PC-9 (cell line): Measurements from ENCODE around the gene HSF5. TPM values are rescaled to one million over a fixed set of nuclear protein-coding genes. Genes with fewer than 3 reads are reported as not detected.

Source experiments
- BruUV-seq: library from RNA; stranded (reverse); fragments of 400-500 nt; replicated peaks from 2 replicates; lab custom pipeline; 2021; lab: Mats Ljungman, UMichigan
- CTCF ChIA-PET: fragments of 300-600 bp; sonication (Branson Sonifier 250); formaldehyde crosslinking; loops from one replicate; lab custom pipeline; 2022; ENCODE audit warnings: antibody characterized with exemption; lab: Charles Lee
- POLR2A ChIA-PET: fragments of 300-600 bp; sonication (Branson Sonifier 250); formaldehyde crosslinking; loops from one replicate; lab custom pipeline; 2022; ENCODE audit warnings: antibody characterized with exemption; ENCODE audit not compliant: unreplicated experiment; lab: Charles Lee
- DNase-seq, 2 experiments: peaks; one replicate each; pipeline versions ENCODE4 v3.0.0 to v3.0.0-alpha.2; 2015 to 2022; ENCODE audit warnings: mixed read lengths in 1 of 2
- H2AFZ ChIP-seq: fragments of 200-600 bp; sonication (generic); 2 replicates; pipeline ENCODE4 v1.8.1; 2017; ENCODE audit warnings: antibody characterized with exemption
- H3F3A ChIP-seq: fragments of 200-600 bp; sonication (generic); 2 replicates; pipeline ENCODE4 v1.8.1; 2017; ENCODE audit warnings: antibody characterized with exemption, mild to moderate bottlenecking, low read depth; ENCODE audit not compliant: insufficient read depth
- H3K27ac ChIP-seq: fragments of 200-600 bp; sonication (generic); 2 replicates; pipeline ENCODE4 v1.6.1; 2016; ENCODE audit warnings: mixed run types
- H3K27me3 ChIP-seq: fragments of 200-600 bp; sonication (generic); 2 replicates; pipeline ENCODE4 v1.6.1; 2016; ENCODE audit warnings: low read depth, mixed run types; ENCODE audit not compliant: insufficient read depth
- H3K36me3 ChIP-seq: fragments of 200-600 bp; sonication (generic); 2 replicates; pipeline ENCODE4 v1.6.1; 2016; ENCODE audit warnings: low read depth, mixed run types
- H3K4me1 ChIP-seq: fragments of 200-600 bp; sonication (generic); replicated peaks from 2 replicates; pipeline ENCODE4 v1.6.1; 2016; ENCODE audit warnings: mixed run types; ENCODE audit not compliant: insufficient read depth
- H3K4me2 ChIP-seq: fragments of 200-600 bp; sonication (generic); 2 replicates; pipeline ENCODE4 v1.6.1; 2017; ENCODE audit warnings: mixed run types
- H3K4me3 ChIP-seq: fragments of 200-600 bp; sonication (generic); 2 replicates; pipeline ENCODE4 v1.6.1; 2016; ENCODE audit warnings: mixed run types
- H3K79me2 ChIP-seq: fragments of 200-600 bp; sonication (generic); 2 replicates; pipeline ENCODE4 v1.6.1; 2017; ENCODE audit warnings: low read depth, mixed run types
- H3K9me2 ChIP-seq: fragments of 200-600 bp; sonication (generic); 2 replicates; pipeline ENCODE4 v1.8.1; 2017; ENCODE audit warnings: mild to moderate bottlenecking; ENCODE audit not compliant: insufficient read depth
- H3K9me3 ChIP-seq: fragments of 200-600 bp; sonication (generic); 2 replicates; pipeline ENCODE4 v1.8.1; 2016; ENCODE audit warnings: low read depth; ENCODE audit not compliant: insufficient read depth
- H4K20me1 ChIP-seq: fragments of 200-600 bp; sonication (generic); 2 replicates; pipeline ENCODE4 v1.8.1; 2017; ENCODE audit not compliant: insufficient read depth
- EZH2 ChIP-seq: fragments of 200-600 bp; sonication (generic); IDR thresholded peaks from 2 replicates; pipeline ENCODE4 v1.8.0; 2017; ENCODE audit warnings: antibody characterized with exemption, low read depth
- intact Hi-C: fragments of 100-400 bp; cut with micrococcal nuclease; formaldehyde crosslinking; loops from one replicate; pipeline ENCODE4 v1.10.0; 2022; ENCODE audit not compliant: unreplicated experiment
- total RNA-seq: library from RNA; stranded (reverse); gene quantifications from 2 replicates; pipeline ENCODE4 v1.2.3, GENCODE V29; 2021
- TF ChIP-seq, protein P1 (sequence below): fragments of 200-600 bp; sonication (generic); conservative IDR thresholded peaks from 2 replicates; pipeline ENCODE4 v1.6.1; 2017; ENCODE audit warnings: mixed run types, antibody characterized with exemption, mild to moderate bottlenecking, moderate library complexity

HSF5 gene
- total RNA-seq, 1 experiment from 2014 or later: not detected

DNA sequence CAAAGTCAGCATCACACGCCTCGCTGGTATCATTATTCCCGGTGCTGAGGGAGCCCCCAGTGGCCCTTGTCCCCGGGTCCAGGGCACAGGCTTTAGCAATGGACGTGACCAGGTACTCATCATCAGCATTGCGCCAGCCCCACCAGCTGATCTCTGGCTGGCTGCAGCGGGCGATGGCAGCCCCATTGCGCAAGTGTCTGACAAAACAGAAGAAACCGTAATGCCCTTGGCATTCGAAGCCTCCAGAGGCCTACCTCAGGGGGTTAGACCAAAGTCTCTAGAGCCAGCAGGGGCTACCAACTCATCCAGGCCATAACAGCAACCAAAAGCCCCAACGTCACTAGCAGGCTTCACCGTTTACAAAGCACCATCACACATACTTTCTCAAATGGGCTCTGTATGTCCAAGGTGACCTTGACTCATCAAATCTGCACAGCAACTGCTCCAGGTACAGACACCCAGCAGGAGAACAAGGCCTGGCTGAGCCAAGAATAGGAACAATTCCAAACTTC lies 19.0 kb upstream of the HSF5 start:
- H3K9me3 ChIP-seq: no peaks in the 10 kb centered on the region
- H3K4me3 ChIP-seq: no peak overlapping the region
- H3K27ac ChIP-seq: no peak overlapping the region
- TF ChIP-seq EZH2: no peak
- TF ChIP-seq, protein P1, sequence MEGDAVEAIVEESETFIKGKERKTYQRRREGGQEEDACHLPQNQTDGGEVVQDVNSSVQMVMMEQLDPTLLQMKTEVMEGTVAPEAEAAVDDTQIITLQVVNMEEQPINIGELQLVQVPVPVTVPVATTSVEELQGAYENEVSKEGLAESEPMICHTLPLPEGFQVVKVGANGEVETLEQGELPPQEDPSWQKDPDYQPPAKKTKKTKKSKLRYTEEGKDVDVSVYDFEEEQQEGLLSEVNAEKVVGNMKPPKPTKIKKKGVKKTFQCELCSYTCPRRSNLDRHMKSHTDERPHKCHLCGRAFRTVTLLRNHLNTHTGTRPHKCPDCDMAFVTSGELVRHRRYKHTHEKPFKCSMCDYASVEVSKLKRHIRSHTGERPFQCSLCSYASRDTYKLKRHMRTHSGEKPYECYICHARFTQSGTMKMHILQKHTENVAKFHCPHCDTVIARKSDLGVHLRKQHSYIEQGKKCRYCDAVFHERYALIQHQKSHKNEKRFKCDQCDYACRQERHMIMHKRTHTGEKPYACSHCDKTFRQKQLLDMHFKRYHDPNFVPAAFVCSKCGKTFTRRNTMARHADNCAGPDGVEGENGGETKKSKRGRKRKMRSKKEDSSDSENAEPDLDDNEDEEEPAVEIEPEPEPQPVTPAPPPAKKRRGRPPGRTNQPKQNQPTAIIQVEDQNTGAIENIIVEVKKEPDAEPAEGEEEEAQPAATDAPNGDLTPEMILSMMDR: no peak
- no peaks in the 10 kb centered on the region for H3K9me2 ChIP-seq
- no peak overlapping the region for H3K4me2 ChIP-seq
- peak in 1 of 2 experiments; percentile 12 for DNase-seq
- ChIA-PET CTCF (no interaction called here), POLR2A (no interaction called here)
- no peaks in the 10 kb centered on the region for H4K20me1 ChIP-seq
- H3K79me2 ChIP-seq: no peaks in the 10 kb centered on the region
- intact Hi-C loops: no loop called here
- H3K36me3 ChIP-seq: 0 out of 2 replicates have a peak, but pooled peaks cover 12% of the 10 kb centered on the region
- no TSS peak for BruUV-seq
- H3F3A ChIP-seq: no peaks in the 10 kb centered on the region
- H2AFZ ChIP-seq: no peak overlapping the region
- H3K4me1 ChIP-seq: no peaks in the 10 kb centered on the region
- no peaks in the 10 kb centered on the region for H3K27me3 ChIP-seq

DNA sequence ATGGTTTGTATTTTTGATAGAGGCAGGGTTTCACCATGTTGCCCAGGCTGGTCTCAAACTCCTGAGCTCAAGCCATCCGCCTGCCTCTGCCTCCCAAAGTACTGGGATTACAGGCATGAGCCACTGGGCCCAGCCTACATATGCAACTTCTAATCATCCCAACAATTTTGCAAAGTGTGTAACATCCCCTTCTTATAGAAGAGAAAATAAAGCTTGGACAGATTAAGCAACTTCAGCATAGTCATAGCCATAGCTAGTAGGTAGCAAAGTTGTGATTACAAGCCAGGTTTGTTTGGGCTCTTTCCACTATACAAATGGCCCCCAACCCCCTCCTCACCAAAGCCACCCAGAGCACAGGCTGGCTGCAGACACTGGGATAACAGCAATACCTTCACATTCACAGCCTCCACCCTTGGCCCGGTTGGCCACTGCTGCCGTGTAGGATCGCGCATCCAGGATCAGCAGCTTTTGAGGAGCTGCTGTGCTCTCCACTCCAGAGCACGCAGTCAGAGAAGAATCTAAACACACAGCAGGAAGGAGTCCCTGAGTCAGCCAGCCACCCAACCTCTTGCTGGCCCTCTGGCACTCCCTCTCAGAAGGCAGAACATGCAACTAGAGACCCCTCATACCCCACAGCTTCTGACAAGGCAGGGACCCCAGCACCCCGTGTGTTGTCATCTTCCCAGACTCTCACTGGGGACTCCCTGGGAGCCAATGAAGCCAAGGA lies 18.3 kb upstream of the HSF5 start:
- Histone ChIP-seq H3K9me3 (no peaks in the 10 kb centered on the region), H3K4me3 (no peak overlapping the region), H3K79me2 (no peaks in the 10 kb centered on the region), H3K9me2 (no peaks in the 10 kb centered on the region), H4K20me1 (no peaks in the 10 kb centered on the region), H3K27me3 (no peaks in the 10 kb centered on the region), H3K36me3 (0 out of 2 replicates have a peak, but pooled peaks cover 10% of the 10 kb centered on the region), H3K4me2 (no peak overlapping the region), H3K4me1 (no peaks in the 10 kb centered on the region), H3K27ac (no peak overlapping the region), H2AFZ (no peak overlapping the region), H3F3A (no peaks in the 10 kb centered on the region)
- CTCF ChIA-PET: no interaction called here
- no TSS peak for BruUV-seq
- intact Hi-C loops: no loop called here
- TF ChIP-seq, protein P1: no peak
- TF ChIP-seq EZH2: no peak
- no peak for DNase-seq
- POLR2A ChIA-PET: no interaction called here

DNA sequence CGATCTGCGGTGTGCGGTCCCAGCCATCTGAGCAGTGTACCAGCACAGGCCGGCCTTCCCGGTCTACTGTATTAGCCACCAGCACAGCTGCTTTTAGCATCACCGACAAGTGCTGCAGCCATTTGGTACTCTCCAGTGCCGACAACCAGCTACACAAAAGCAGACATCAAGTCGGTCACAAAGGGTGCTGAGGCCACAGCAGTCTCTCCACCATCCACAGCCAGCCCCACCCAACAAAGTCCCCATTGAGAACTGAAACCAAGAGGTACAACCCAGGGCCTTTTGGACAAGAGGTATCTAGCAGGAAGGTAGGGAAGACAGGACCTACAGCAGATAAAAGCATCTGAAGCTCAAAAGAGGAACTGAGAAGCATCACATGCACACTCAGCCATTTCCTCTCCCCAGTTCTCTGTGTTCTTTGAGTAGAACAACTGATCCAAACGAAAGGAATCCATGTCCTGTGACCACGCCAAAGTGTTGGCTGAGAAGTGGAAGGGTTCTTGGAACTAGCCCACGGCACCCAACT lies 16.7 kb upstream of the HSF5 start:
- Histone ChIP-seq H4K20me1 (no peaks in the 10 kb centered on the region), H2AFZ (no peak overlapping the region), H3K9me3 (no peaks in the 10 kb centered on the region), H3K4me1 (no peaks in the 10 kb centered on the region), H3F3A (no peaks in the 10 kb centered on the region), H3K4me3 (no peak overlapping the region), H3K27ac (no peak overlapping the region), H3K9me2 (no peaks in the 10 kb centered on the region), H3K79me2 (no peaks in the 10 kb centered on the region), H3K27me3 (no peaks in the 10 kb centered on the region), H3K4me2 (no peak overlapping the region), H3K36me3 (no peaks in the 10 kb centered on the region; the same call in 1 of the 2 replicates)
- no peak for TF ChIP-seq EZH2
- TF ChIP-seq, protein P1: no peak
- POLR2A ChIA-PET: no interaction called here
- CTCF ChIA-PET: no interaction called here
- peak in 1 of 2 experiments; percentile 11 for DNase-seq
- intact Hi-C loops: no loop called here
- BruUV-seq: no TSS peak
